HepG2 (cell line): ENCODE data around the gene RNPEPL1. TPM values are rescaled to one million over a fixed set of nuclear protein-coding genes. Genes with fewer than 3 reads are reported as not detected.

Experiments
- CCDC6 ChIP-seq: sonication (generic); formaldehyde crosslinking; IDR thresholded peaks from 2 replicates; pipeline ENCODE4 v1.8.1; 2022; ENCODE audit warnings: mild to moderate bottlenecking, missing genetic modification reagents, moderate library complexity
- E2F1 ChIP-seq: sonication (generic); formaldehyde crosslinking; IDR thresholded peaks from 2 replicates; pipeline ENCODE4 v1.5.0; 2020; ENCODE audit warnings: missing genetic modification reagents
- FLYWCH1 ChIP-seq: sonication (generic); formaldehyde crosslinking; IDR thresholded peaks from 2 replicates; pipeline ENCODE4 v1.8.1; 2023; ENCODE audit warnings: mild to moderate bottlenecking, missing genetic modification reagents
- FOSL1 ChIP-seq: sonication (generic); formaldehyde crosslinking; IDR thresholded peaks from 2 replicates; pipeline ENCODE4 v1.9.0; 2021; ENCODE audit warnings: missing genetic modification reagents, borderline replicate concordance
- GTF3A ChIP-seq: sonication (generic); formaldehyde crosslinking; conservative IDR thresholded peaks from 2 replicates; pipeline ENCODE4 v1.4.0; 2020; ENCODE audit warnings: mild to moderate bottlenecking, missing genetic modification reagents
- HBP1 ChIP-seq: IDR thresholded peaks from 2 replicates; pipeline ENCODE4 v1.6.1; 2016; ENCODE audit warnings: low read depth, control low read depth
- HDAC1 ChIP-seq: sonication (generic); formaldehyde crosslinking; IDR thresholded peaks from 2 replicates; pipeline ENCODE4 v1.5.1; 2020; ENCODE audit warnings: mild to moderate bottlenecking, missing genetic modification reagents
- KDM4B ChIP-seq: sonication (generic); formaldehyde crosslinking; IDR thresholded peaks from 2 replicates; pipeline ENCODE4 v1.4.0; 2020; ENCODE audit warnings: missing genetic modification reagents
- KLF11 ChIP-seq: IDR thresholded peaks from 2 replicates; pipeline ENCODE4 v1.6.1; 2016; ENCODE audit warnings: missing compliant biosample characterization
- MAX ChIP-seq: IDR thresholded peaks from 2 replicates; pipeline ENCODE4 v1.6.1; 2012; ENCODE audit warnings: inconsistent platforms
- PAWR ChIP-seq: sonication (generic); formaldehyde crosslinking; IDR thresholded peaks from 2 replicates; pipeline ENCODE4 v1.4.0; 2020; ENCODE audit warnings: missing genetic modification reagents, mild to moderate bottlenecking, borderline replicate concordance
- STAG1 ChIP-seq: sonication (generic); formaldehyde crosslinking; IDR thresholded peaks from 2 replicates; pipeline ENCODE4 v1.4.0; 2020; ENCODE audit warnings: missing genetic modification reagents
- STAT5B ChIP-seq: sonication (generic); formaldehyde crosslinking; IDR thresholded peaks from 2 replicates; pipeline ENCODE4 v1.4.0; 2020; ENCODE audit warnings: missing genetic modification reagents
- TRIM24 ChIP-seq: sonication (generic); formaldehyde crosslinking; IDR thresholded peaks from 2 replicates; pipeline ENCODE4 v1.8.0; 2022; ENCODE audit warnings: mild to moderate bottlenecking, missing genetic modification reagents
- ZBTB10 ChIP-seq: sonication (generic); formaldehyde crosslinking; IDR thresholded peaks from 2 replicates; pipeline ENCODE4 v1.4.0; 2020; ENCODE audit warnings: missing genetic modification reagents, borderline replicate concordance
- ZFP82 ChIP-seq: sonication (generic); formaldehyde crosslinking; IDR thresholded peaks from 2 replicates; pipeline ENCODE4 v1.5.1; 2020; ENCODE audit warnings: mild to moderate bottlenecking, missing genetic modification reagents, borderline replicate concordance
- ZNF124 ChIP-seq: sonication (generic); formaldehyde crosslinking; IDR thresholded peaks from 2 replicates; pipeline ENCODE4 v1.4.0; 2020; ENCODE audit warnings: missing genetic modification reagents
- ZNF160 ChIP-seq: sonication (generic); formaldehyde crosslinking; IDR thresholded peaks from 2 replicates; pipeline ENCODE4 v1.8.0; 2022; ENCODE audit warnings: mild to moderate bottlenecking, inconsistent platforms, missing genetic modification reagents
- ZNF335 ChIP-seq: sonication (generic); formaldehyde crosslinking; IDR thresholded peaks from 2 replicates; pipeline ENCODE4 v1.4.0; 2020; ENCODE audit warnings: missing genetic modification reagents
- ZNF343 ChIP-seq: sonication (generic); formaldehyde crosslinking; IDR thresholded peaks from 2 replicates; pipeline ENCODE4 v1.4.0; 2020; ENCODE audit warnings: mild to moderate bottlenecking, missing genetic modification reagents
- ZNF510 ChIP-seq: sonication (generic); formaldehyde crosslinking; IDR thresholded peaks from 2 replicates; pipeline ENCODE4 v1.4.0; 2020; ENCODE audit warnings: low read depth, mild to moderate bottlenecking, missing genetic modification reagents
- ZNF616 ChIP-seq: sonication (generic); formaldehyde crosslinking; IDR thresholded peaks from 2 replicates; pipeline ENCODE4 v1.5.0; 2020; ENCODE audit warnings: low read depth, mild to moderate bottlenecking, missing genetic modification reagents
- ZNF720 ChIP-seq: sonication (generic); formaldehyde crosslinking; IDR thresholded peaks from 2 replicates; pipeline ENCODE4 v1.4.0; 2020; ENCODE audit warnings: missing genetic modification reagents
- ZNF746 ChIP-seq: sonication (generic); formaldehyde crosslinking; IDR thresholded peaks from 2 replicates; pipeline ENCODE4 v1.8.0; 2022; ENCODE audit warnings: mild to moderate bottlenecking, missing genetic modification reagents
- ZNF879 ChIP-seq: sonication (generic); formaldehyde crosslinking; IDR thresholded peaks from 2 replicates; pipeline ENCODE4 v1.8.1; 2023; ENCODE audit warnings: missing genetic modification reagents
- ZSCAN30 ChIP-seq: sonication (generic); formaldehyde crosslinking; IDR thresholded peaks from 2 replicates; pipeline ENCODE4 v1.5.0; 2020; ENCODE audit warnings: mild to moderate bottlenecking, missing genetic modification reagents
- polyA plus RNA-seq, 8 experiments: library from polyadenylated mRNA; depleted of rRNA in 3 of 8; stranded (reverse) in 7 of 8; unstranded in 1 of 8; fragments of >200 nt; fragmentation: Illumina TruSeq in 4 of 8; extraction: Trizol in 4 of 8; gene quantifications; 2 replicates each; pipeline versions ENCODE4 v1.2.1 to v1.2.3, GENCODE V29; 2011 to 2016; ENCODE audit warnings: low read depth in 4 of 8, missing spikeins in 1 of 8, mixed read lengths in 1 of 8; ENCODE audit not compliant: insufficient read depth in 1 of 8
- total RNA-seq, 5 experiments: library from RNA; depleted of rRNA; stranded (reverse); fragments of >200 nt; fragmentation: Illumina TruSeq; extraction: Trizol; gene quantifications; 2 replicates each; pipeline ENCODE4 v1.2.3, GENCODE V29; 2016; ENCODE audit warnings: low read depth in 1 of 5

The RNPEPL1 gene
- total and polyA plus RNA-seq, 2 of the 13 experiments (the other 11 are each of a cell fraction or from before 2014, with no cell fraction given): 13.0 to 18.0 TPM

- TF ChIP-seq ZBTB10 (no peak), HDAC1 (CRISPR knock-in tag) (peak; percentile 93), PAWR (CRISPR knock-in tag) (no peak), ZNF746 (CRISPR knock-in tag) (peak; percentile 58; the same call in 1 of the 2 replicates), CCDC6 (CRISPR knock-in tag) (peak; percentile 58), ZNF510 (CRISPR knock-in tag) (no peak), FLYWCH1 (CRISPR knock-in tag) (no peak), HBP1 (CRISPR knock-in tag) (no peak), ZNF343 (CRISPR knock-in tag) (no peak), ZNF160 (CRISPR knock-in tag) (no peak), KDM4B (CRISPR knock-in tag) (no peak), GTF3A (CRISPR knock-in tag) (no peak), ZNF335 (CRISPR knock-in tag) (0 out of 2 replicates have a peak, but pooled peaks have one; percentile 44), TRIM24 (CRISPR knock-in tag) (no peak), ZFP82 (CRISPR knock-in tag) (0 out of 2 replicates have a peak, but pooled peaks have one; percentile 79), STAG1 (CRISPR knock-in tag) (peak; percentile 32; the same call in 1 of the 2 replicates), ZNF124 (CRISPR knock-in tag) (no peak), STAT5B (CRISPR knock-in tag) (no peak), E2F1 (CRISPR knock-in tag) (no peak), ZNF616 (CRISPR knock-in tag) (no peak), ZNF720 (CRISPR knock-in tag) (no peak), ZNF879 (no peak), KLF11 (CRISPR knock-in tag) (no peak), ZSCAN30 (CRISPR knock-in tag) (no peak), MAX (peak; percentile 99), FOSL1 (peak; percentile 79; the same call in 1 of the 2 replicates)
Measured at GRCh38 chr2:240579771-240580614, 11.7 kb downstream of the RNPEPL1 start (continued).
